GM06990 (cell line): Measurements from ENCODE around the gene CCNI2.

Source experiments
- DNase-seq: peaks from one replicate; pipeline ENCODE4 v3.0.0-alpha.2; 2011; ENCODE audit not compliant: insufficient read length; ENCODE audit errors: extremely low read depth
- H3K27me3 ChIP-seq: replicated peaks from 2 replicates; pipeline ENCODE4 v1.6.0; 2011; ENCODE audit warnings: low read length; ENCODE audit not compliant: control insufficient read depth, insufficient read depth
- H3K36me3 ChIP-seq: 2 replicates; pipeline ENCODE4 v1.5.1; 2011; ENCODE audit warnings: low read length; ENCODE audit not compliant: control insufficient read depth, insufficient read depth
- H3K4me3 ChIP-seq: replicated peaks from 2 replicates; pipeline ENCODE4 v1.5.1; 2011; ENCODE audit warnings: low read depth, mild to moderate bottlenecking, control low read depth, low read length
- TF ChIP-seq, protein P1 (sequence below): IDR thresholded peaks from 2 replicates; pipeline ENCODE4 v1.5.1; 2011; ENCODE audit warnings: low read length, control low read depth, mild to moderate bottlenecking, inconsistent platforms; ENCODE audit not compliant: insufficient read depth, poor library complexity, severe bottlenecking

CCNI2 gene

DNA sequence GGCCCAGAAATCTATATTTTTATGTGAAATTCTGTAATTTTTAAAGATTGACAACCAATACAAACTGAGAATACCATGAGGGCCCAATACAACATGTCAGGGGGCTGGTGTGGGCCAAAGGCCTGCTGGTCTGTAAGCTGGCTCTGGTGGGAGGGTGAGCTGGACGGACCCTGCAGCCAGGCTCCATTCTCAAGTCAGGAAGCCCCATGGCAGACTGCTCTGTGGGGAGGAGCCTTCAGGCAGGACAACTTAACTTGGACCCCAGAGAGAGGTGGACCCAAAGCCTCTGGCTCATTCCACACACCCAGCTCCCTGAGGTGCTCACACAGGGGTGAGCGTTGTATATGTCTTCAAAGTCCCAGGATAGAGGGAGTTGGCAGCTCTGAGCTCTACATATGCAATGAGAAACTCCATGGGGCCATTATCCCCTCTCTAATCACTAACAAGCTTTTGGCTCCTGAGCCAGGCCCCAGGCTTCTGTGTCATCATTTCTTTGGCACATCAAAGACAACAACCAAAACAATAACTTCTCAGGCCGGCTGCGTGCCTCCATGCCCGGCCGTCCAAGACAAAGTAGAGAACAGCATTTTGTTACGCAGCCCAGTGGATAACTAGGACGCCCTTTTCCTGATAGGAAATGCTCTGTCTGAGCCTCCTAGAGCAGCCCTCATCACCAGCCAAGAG lies 23.4 kb downstream of the CCNI2 start:
- TF ChIP-seq, protein P1, sequence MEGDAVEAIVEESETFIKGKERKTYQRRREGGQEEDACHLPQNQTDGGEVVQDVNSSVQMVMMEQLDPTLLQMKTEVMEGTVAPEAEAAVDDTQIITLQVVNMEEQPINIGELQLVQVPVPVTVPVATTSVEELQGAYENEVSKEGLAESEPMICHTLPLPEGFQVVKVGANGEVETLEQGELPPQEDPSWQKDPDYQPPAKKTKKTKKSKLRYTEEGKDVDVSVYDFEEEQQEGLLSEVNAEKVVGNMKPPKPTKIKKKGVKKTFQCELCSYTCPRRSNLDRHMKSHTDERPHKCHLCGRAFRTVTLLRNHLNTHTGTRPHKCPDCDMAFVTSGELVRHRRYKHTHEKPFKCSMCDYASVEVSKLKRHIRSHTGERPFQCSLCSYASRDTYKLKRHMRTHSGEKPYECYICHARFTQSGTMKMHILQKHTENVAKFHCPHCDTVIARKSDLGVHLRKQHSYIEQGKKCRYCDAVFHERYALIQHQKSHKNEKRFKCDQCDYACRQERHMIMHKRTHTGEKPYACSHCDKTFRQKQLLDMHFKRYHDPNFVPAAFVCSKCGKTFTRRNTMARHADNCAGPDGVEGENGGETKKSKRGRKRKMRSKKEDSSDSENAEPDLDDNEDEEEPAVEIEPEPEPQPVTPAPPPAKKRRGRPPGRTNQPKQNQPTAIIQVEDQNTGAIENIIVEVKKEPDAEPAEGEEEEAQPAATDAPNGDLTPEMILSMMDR = no peak
- peaks cover 2% of the 10 kb centered on the region for H3K36me3 ChIP-seq
- no peak for DNase-seq
- H3K4me3 ChIP-seq = no peak overlapping the region
- no peaks in the 10 kb centered on the region for H3K27me3 ChIP-seq

DNA sequence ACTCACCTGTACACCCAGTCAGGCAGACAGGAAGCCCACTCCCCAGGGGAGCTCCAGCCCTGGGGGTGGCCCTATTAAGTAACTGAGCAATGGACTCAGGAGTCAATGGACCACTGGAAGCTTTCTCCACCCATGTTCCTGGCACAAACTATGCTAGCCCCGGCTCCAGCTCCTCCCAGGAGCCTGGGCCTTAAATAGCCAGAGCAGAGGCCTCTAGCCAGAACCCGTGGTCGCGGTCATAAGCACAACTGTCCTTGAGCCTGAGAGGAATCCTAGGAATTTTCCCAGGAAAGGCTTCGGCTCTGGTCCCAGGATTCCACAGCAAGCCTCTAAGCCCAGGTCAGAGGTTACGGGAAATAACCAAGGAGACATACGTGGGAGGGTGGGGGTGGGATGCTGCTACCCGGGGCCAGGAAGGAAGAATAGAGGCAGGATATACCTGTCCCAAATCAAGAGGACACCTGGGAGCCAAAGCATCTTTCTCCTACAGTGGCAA lies 24.3 kb downstream of the CCNI2 start:
- no peak overlapping the region for H3K4me3 ChIP-seq
- DNase-seq = no peak
- TF ChIP-seq, protein P1 = no peak
- H3K27me3 ChIP-seq = no peaks in the 10 kb centered on the region
- H3K36me3 ChIP-seq = no peaks in the 10 kb centered on the region; the same call in 1 of the 2 replicates

DNA sequence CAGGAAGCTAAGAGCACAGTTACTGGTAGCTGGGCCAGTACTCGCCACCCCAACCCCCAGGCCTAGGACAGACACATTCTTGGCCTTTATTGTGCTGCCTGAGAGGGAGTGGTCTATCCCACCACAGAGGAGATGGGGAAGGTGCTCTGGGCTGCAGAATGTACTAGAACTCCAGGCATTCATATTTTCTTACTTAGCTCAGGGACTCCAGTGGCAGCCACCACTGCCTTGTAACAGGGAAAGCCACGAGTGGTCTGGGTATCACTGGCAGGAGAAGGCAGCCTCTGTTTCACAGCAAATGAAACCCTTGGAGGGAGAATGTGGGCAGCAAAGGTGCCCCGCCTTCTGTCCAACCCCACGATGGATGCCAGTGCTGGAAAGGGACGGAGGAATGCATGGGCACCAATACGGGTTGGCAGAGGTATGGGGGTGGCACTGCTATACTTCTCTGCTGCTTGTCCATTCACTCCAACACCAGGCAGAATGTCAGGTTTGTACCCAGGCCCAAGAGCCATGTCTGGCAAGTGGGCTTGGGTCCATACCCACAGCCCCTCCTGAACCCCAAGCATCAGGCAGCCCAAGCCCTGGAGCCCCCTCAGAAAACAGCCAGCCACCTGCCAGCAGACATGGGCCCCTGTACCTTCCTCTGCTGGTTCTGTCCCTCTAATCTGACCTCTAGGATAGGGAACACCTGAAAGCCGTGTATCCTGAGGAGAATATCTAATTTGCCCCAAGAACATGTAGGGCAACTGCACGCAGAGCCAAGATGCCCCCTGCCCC lies 25.3 kb downstream of the CCNI2 start:
- no peak for DNase-seq
- TF ChIP-seq, protein P1 = no peak
- Histone ChIP-seq H3K36me3 (no peaks in the 10 kb centered on the region; the same call in 1 of the 2 replicates), H3K27me3 (no peaks in the 10 kb centered on the region), H3K4me3 (no peak overlapping the region)

DNA sequence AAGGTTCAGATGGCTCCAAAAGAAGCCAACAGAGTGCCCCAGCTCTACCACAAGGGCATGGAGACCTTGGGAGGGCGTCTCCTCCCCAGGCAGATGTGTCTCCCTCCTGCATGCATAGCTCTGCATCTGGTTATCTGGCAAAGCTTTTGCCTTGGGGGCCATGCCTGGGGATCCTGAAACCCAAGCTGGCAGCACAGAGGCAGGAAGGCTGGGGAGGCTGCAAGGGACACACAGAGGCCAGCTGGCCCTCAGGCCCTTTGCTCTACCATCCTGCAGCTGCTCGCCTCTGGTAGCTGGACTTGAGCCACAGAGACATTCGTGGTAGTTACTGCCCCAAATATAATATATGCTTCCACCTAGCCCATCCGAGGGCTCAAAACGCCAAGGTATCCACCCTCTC lies 25.9 kb downstream of the CCNI2 start:
- no peaks in the 10 kb centered on the region for H3K27me3 ChIP-seq
- H3K4me3 ChIP-seq = no peak overlapping the region
- no peaks in the 10 kb centered on the region; the same call in 1 of the 2 replicates for H3K36me3 ChIP-seq
- TF ChIP-seq, protein P1 = no peak
- DNase-seq = no peak

DNA sequence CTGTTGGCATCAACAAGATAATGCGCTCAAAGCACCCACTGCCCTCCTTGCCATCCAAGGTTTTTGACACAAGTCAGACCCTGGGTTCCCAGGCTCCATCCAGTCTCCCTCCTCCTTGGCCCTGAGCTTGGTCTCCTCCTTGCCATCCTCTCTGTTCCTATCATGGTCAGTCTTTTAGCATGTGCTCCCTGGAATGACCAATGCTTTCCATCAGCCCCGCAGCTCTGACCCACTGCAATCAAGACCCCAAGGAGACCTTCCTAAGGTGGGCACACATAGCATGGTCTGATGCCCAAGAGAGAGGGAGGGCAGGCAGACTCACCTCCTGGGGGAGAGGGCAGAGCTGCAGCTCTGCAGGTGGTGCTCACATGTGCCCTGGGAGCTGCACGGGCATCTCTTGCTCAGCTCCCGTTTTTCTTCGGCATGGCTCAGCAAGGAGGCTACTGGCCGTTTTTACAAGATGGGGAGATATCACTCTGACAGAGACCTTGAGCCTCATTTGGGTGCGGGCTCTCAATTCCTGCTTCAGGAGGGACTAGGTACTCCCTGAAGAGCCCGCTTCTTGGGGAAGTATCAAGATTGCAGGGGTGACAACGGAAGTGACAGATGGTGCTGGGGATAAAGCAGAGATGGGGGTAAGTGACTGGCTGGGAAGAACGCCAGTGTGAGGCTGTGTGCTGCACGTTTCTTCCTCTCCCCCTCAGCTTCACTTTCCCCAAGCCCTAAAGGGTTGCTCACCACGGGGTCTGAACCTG lies 26.6 kb downstream of the CCNI2 start:
- TF ChIP-seq, protein P1 = no peak
- Histone ChIP-seq H3K4me3 (no peak overlapping the region), H3K27me3 (no peaks in the 10 kb centered on the region), H3K36me3 (no peaks in the 10 kb centered on the region; the same call in 1 of the 2 replicates)
- DNase-seq = no peak
